Testis (tissue), 3 donors: Measurements from ENCODE around the gene ITPKB. TPM values are rescaled to one million over a fixed set of nuclear protein-coding genes. Genes with fewer than 3 reads are reported as not detected.

Source experiments
- DNase-seq: peaks from one replicate; pipeline ENCODE4 v3.0.0-alpha.2; 2019
- H3K27ac ChIP-seq, 2 donors: fragments of 200-600 bp; sonication (generic); one replicate each; pipeline ENCODE4 v1.5.1; 2019
- H3K27me3 ChIP-seq: fragments of 200-600 bp; sonication (generic); one replicate; pipeline ENCODE4 v1.5.1; 2019
- H3K36me3 ChIP-seq: fragments of 200-600 bp; sonication (generic); one replicate; pipeline ENCODE4 v1.5.1; 2017; ENCODE audit warnings: low read depth; ENCODE audit errors: missing control alignments
- H3K4me1 ChIP-seq: fragments of 200-600 bp; sonication (generic); one replicate; pipeline ENCODE4 v1.5.1; 2019
- H3K4me3 ChIP-seq, 2 donors: fragments of 200-600 bp; sonication (generic); one replicate each; pipeline ENCODE4 v1.5.1; 2017 to 2019
- H3K9me3 ChIP-seq: fragments of 200-600 bp; sonication (generic); one replicate; pipeline ENCODE4 v1.5.1; 2017
- CTCF ChIP-seq, 3 experiments: fragments of 450-650 bp in 2 of 3; fragments of 200-600 bp in 1 of 3; sonication (generic) in 1 of 3; IDR thresholded peaks; one replicate each; pipeline ENCODE4 v1.5.1; 2016 to 2019; ENCODE audit warnings: antibody characterized with exemption in 3 of 3, mild to moderate bottlenecking in 2 of 3, moderate library complexity in 1 of 3
- POLR2A ChIP-seq: fragments of 450-650 bp; IDR thresholded peaks from one replicate; pipeline ENCODE4 v1.6.1; 2017; ENCODE audit warnings: antibody characterized with exemption, mild to moderate bottlenecking, moderate library complexity
- WGBS, 2 donors: methylation state at CpG; one replicate each; pipeline ENCODE4 v1.1.5; 2018; 5-methylcytosine and 5-hydroxymethylcytosine counted together
- intact Hi-C: fragments of 100-400 bp; cut with DNase I; formaldehyde crosslinking; loops from one replicate; pipeline ENCODE4 v1.15.1; 2023; ENCODE audit warnings: low total_unique reads
- polyA plus RNA-seq: library from polyadenylated mRNA; stranded (reverse); fragments of 350-450 nt; fragmentation: Illumina TruSeq; extraction: RNeasy Lipid Tissue Mini Kit (QIAGEN cat#74804); gene quantifications from one replicate; pipeline ENCODE4 v1.2.3, GENCODE V29; 2014; ENCODE audit warnings: low read depth, low replicate concordance; ENCODE audit not compliant: insufficient read depth
- total RNA-seq, 2 donors: library from RNA; depleted of rRNA; stranded (reverse); fragments of >200 nt; gene quantifications; one replicate each; pipeline ENCODE4 v1.2.3, GENCODE V29; 2016

ITPKB gene
- total and polyA plus RNA-seq, 3 donors from 2014 or later = 11.4 to 18.0 (median 13.5) TPM

GRCh38 chr1:226785805-226786204 is 46.7 kb upstream of the ITPKB start:
- H3K27me3 ChIP-seq = no peaks in the 10 kb centered on the region
- H3K9me3 ChIP-seq = no peaks in the 10 kb centered on the region
- TF ChIP-seq POLR2A (no peak), CTCF (IDR thresholded peaks at IDR 0.05) (no peak)
- intact Hi-C loops = no loop called here
- no peaks in the 10 kb centered on the region for H3K36me3 ChIP-seq
- WGBS, 2 donors = 81 to 82% methylated on average over 2 of the region's 2 CpGs
- no peaks in the 10 kb centered on the region for H3K4me1 ChIP-seq
- no peak for DNase-seq
- no peak overlapping the region for H3K27ac ChIP-seq
- H3K4me3 ChIP-seq = no peak overlapping the region

GRCh38 chr1:226784081-226785049 is 45.3 kb upstream of the ITPKB start:
- no peak overlapping the region for H3K27ac ChIP-seq
- no peak for DNase-seq
- no peaks in the 10 kb centered on the region for H3K27me3 ChIP-seq
- no peaks in the 10 kb centered on the region for H3K36me3 ChIP-seq
- TF ChIP-seq POLR2A (no peak), CTCF (IDR thresholded peaks at IDR 0.05) (no peak)
- intact Hi-C loops = no loop called here
- 58 to 61% methylated on average over 19 of the region's 19 CpGs for WGBS, 2 donors
- H3K4me3 ChIP-seq = no peak overlapping the region
- peaks cover 10% of the 10 kb centered on the region for H3K4me1 ChIP-seq
- no peaks in the 10 kb centered on the region for H3K9me3 ChIP-seq

- H3K4me1 ChIP-seq = peaks cover 14% of the 10 kb centered on the region
- H3K27ac ChIP-seq = no peak overlapping the region
- intact Hi-C loops = no loop called here
- no peaks in the 10 kb centered on the region for H3K36me3 ChIP-seq
- DNase-seq = no peak
- H3K9me3 ChIP-seq = no peaks in the 10 kb centered on the region
- H3K27me3 ChIP-seq = no peaks in the 10 kb centered on the region
- H3K4me3 ChIP-seq = no peak overlapping the region
- 55 to 76% methylated on average over 4 of the region's 4 CpGs for WGBS, 2 donors
- no peak for TF ChIP-seq CTCF (IDR thresholded peaks at IDR 0.05)
Observed at GRCh38 chr1:226782845-226783601, 43.9 kb upstream of the ITPKB start.

- Histone ChIP-seq H3K4me3 (no peak overlapping the region), H3K36me3 (no peaks in the 10 kb centered on the region), H3K27me3 (no peaks in the 10 kb centered on the region), H3K4me1 (peaks cover 14% of the 10 kb centered on the region), H3K27ac (no peak overlapping the region), H3K9me3 (no peaks in the 10 kb centered on the region)
- intact Hi-C loops = no loop called here
- no peak for DNase-seq
- TF ChIP-seq POLR2A (no peak), CTCF (IDR thresholded peaks at IDR 0.05) (no peak)
- WGBS, 2 donors = 91 to 94% methylated on average over 7 of the region's 7 CpGs
Observed at GRCh38 chr1:226781937-226782609, 43.0 kb upstream of the ITPKB start.
